Kidney (tissue), 14 donors: Measurements from ENCODE around the gene LONRF3. TPM values are rescaled to one million over a fixed set of nuclear protein-coding genes. Genes with fewer than 3 reads are reported as not detected.
"Not testable (repeated sequence)": the region's sequence is repeated elsewhere in the genome, so short reads cannot be mapped to it uniquely, and the experiment has no call there.

Experiments used
- DNase-seq, 5 donors: peaks; one replicate each; pipeline ENCODE4 v3.0.0-alpha.2; 2013 to 2020
- FAIRE-seq: peaks from 2 replicates; lab custom pipeline; 2012; peaks lifted over from hg19 to GRCh38; lab: Jason Lieb, UNC
- H3K27ac ChIP-seq, 2 donors: one replicate each; pipeline ENCODE4 v1.7.0; 2013; ENCODE audit warnings: low read depth in 2 of 2, low read length in 2 of 2, inconsistent platforms in 1 of 2
- H3K27me3 ChIP-seq: one replicate; pipeline ENCODE4 v1.7.1; 2013; ENCODE audit warnings: low read length, inconsistent platforms; ENCODE audit not compliant: control insufficient read depth, insufficient read depth
- H3K36me3 ChIP-seq, 3 donors: one replicate each; pipeline versions ENCODE4 v1.7.0 to v1.7.1; 2013; ENCODE audit warnings: low read length in 3 of 3, control low read depth in 1 of 3, inconsistent platforms in 1 of 3; ENCODE audit not compliant: insufficient read depth in 3 of 3, control insufficient read depth in 2 of 3
- H3K4me1 ChIP-seq, 3 donors: one replicate each; pipeline versions ENCODE4 v1.7.0 to v1.7.1; 2013; ENCODE audit warnings: low read length in 3 of 3, inconsistent platforms in 1 of 3, low read depth in 1 of 3; ENCODE audit not compliant: control insufficient read depth in 2 of 3, insufficient read depth in 2 of 3
- H3K4me3 ChIP-seq, 3 donors: one replicate each; pipeline versions ENCODE4 v1.7.0 to v1.8.1; 2013; ENCODE audit warnings: low read length in 3 of 3, control low read depth in 1 of 3, inconsistent platforms in 1 of 3
- H3K9ac ChIP-seq, 3 donors: one replicate each; pipeline versions ENCODE4 v1.7.0 to v1.7.1; 2013; ENCODE audit warnings: low read length in 3 of 3, control low read depth in 1 of 3, inconsistent platforms in 1 of 3
- H3K9me3 ChIP-seq, 3 donors: one replicate each; pipeline versions ENCODE4 v1.7.0 to v1.7.1; 2013; ENCODE audit warnings: low read length in 3 of 3, control low read depth in 1 of 3, inconsistent platforms in 1 of 3; ENCODE audit not compliant: control insufficient read depth in 2 of 3, insufficient read depth in 1 of 3
- CTCF ChIP-seq: IDR thresholded peaks from 3 replicates; pipeline ENCODE4 v1.5.1; 2012; ENCODE audit warnings: mild to moderate bottlenecking, moderate library complexity, borderline replicate concordance; ENCODE audit not compliant: insufficient read depth; ENCODE audit errors: extremely low read depth
- intact Hi-C: fragments of 100-400 bp; cut with DNase I; formaldehyde crosslinking; loops from one replicate; pipeline ENCODE4 v1.11.1; 2022
- polyA plus RNA-seq: library from polyadenylated mRNA; stranded (reverse); fragments of 350-450 nt; fragmentation: Illumina TruSeq; extraction: RNeasy Lipid Tissue Mini Kit (QIAGEN cat#74804); gene quantifications from one replicate; pipeline ENCODE4 v1.2.3, GENCODE V29; 2014; ENCODE audit warnings: low read depth, low replicate concordance; ENCODE audit not compliant: insufficient read depth
- total RNA-seq: library from RNA; stranded (reverse); fragmentation: NEBNext Ultra II Directional; extraction: Animal tissue kit (Norgen Biotek cat#: 25700); gene quantifications from one replicate; pipeline ENCODE4 v1.2.1, GENCODE V29; 2021
- donor health status: control.
- donor health status: control.
- donor health status: control.
- donor health status: control.
- donor health status: control.
- donor health status: DM: yes; HTN: yes; CAD: no.
- donor health status: Normal renal cell carcinoma (clear cell type).

The LONRF3 gene
- total and polyA plus RNA-seq, 2 donors from 2014 or later: 0.67 to 5.5 TPM

GRCh38 chrX:118990512-118991227, 16.3 kb downstream of the LONRF3 start:
- no peak for FAIRE-seq
- H3K9me3 ChIP-seq: no peaks in the 10 kb centered on the region

GRCh38 chrX:118992441-118993121, 18.2 kb downstream of the LONRF3 start:
- H3K27ac ChIP-seq, FAIRE-seq, H3K36me3 ChIP-seq, DNase-seq, H3K9ac ChIP-seq, H3K4me3 ChIP-seq, H3K4me1 ChIP-seq, intact Hi-C loops, H3K9me3 ChIP-seq, H3K27me3 ChIP-seq: not testable (repeated sequence)

More at GRCh38 chrX:118990512-118991227, 16.3 kb downstream of the LONRF3 start:
- Histone ChIP-seq H3K36me3 (peaks cover 0 to 2% (median 2%) of the 10 kb centered on the region in 3 donors), H3K27ac (no peak overlapping the region), H3K4me1 (no peaks in the 10 kb centered on the region), H3K4me3 (no peak overlapping the region), H3K27me3 (no peaks in the 10 kb centered on the region), H3K9ac (no peak overlapping the region)
- TF ChIP-seq CTCF: no peak
- no peak for DNase-seq
- intact Hi-C loops: no loop called here

GRCh38 chrX:119003462-119003861, 29.0 kb downstream of the LONRF3 start:
- no peak overlapping the region for H3K4me3 ChIP-seq
- no peaks in the 10 kb centered on the region for H3K27me3 ChIP-seq
- H3K27ac ChIP-seq: no peak overlapping the region
- FAIRE-seq (no peak), DNase-seq (no peak)
- no peaks in the 10 kb centered on the region for H3K9me3 ChIP-seq
- no peaks in the 10 kb centered on the region for H3K36me3 ChIP-seq
- intact Hi-C loops: no loop called here
- H3K4me1 ChIP-seq: no peaks in the 10 kb centered on the region
- H3K9ac ChIP-seq: no peak overlapping the region
- TF ChIP-seq CTCF: no peak

GRCh38 chrX:119004920-119005524, 30.6 kb downstream of the LONRF3 start:
- Histone ChIP-seq H3K27me3 (no peaks in the 10 kb centered on the region), H3K9ac (no peak overlapping the region), H3K36me3 (peaks cover 0 to 6% (median 4%) of the 10 kb centered on the region in 3 donors), H3K9me3 (no peaks in the 10 kb centered on the region), H3K27ac (no peak overlapping the region), H3K4me3 (no peak overlapping the region), H3K4me1 (no peaks in the 10 kb centered on the region)
- FAIRE-seq (no peak), DNase-seq (peak; percentile 38 to 78 (median 43))
- intact Hi-C loops: no loop called here
- peak; percentile 74 for TF ChIP-seq CTCF
